ENCODE results near the gene ANKRD13A.
A peak's percentile ranks its signal among the peaks of the same experiment; 100 is the strongest.
"Not testable (repeated sequence)": the region's sequence is repeated elsewhere in the genome, so short reads cannot be mapped to it uniquely, and the experiment has no call there.

Gene ANKRD13A

DNA sequence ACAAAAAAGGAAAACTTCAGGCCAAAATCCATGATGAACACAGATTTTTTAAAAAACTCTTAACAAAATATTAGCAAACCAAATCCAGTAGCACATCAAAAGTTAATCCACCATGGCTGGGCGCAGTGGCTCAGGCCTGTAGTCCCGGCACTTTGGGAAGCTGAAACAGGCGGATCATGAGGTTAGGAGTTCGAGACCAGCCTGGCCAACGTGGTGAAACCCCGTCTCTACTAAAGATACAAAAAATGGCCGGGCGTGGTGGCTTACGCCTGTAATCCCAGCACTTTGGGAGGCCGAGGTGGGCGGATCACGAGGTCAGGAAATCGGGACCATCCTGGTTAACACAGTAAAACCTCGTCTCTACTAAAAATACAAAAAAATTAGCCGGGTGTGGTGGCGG is 13.0 kb upstream of the ANKRD13A start:
- not testable (repeated sequence) for DNase-seq

DNA sequence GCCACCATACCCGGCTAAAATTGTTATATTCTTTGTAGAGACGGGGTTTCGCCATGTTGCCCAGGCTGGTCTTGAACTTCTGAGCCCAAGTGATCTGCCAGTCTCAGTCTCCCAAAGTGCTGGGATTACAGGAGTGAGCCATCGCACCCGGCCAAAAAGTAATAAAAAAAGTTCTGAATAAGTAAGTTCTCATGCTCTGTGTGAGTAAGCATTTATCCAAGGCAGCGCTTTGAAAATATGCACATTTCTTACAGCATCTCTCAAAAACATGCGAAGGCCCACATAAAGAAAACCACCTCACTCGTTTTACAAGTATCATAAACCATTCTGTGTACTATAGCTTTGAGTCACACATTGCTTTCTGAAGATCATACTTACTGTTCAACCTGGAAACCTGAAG is 11.6 kb upstream of the ANKRD13A start:
- peak; percentile 26 for DNase-seq

DNA sequence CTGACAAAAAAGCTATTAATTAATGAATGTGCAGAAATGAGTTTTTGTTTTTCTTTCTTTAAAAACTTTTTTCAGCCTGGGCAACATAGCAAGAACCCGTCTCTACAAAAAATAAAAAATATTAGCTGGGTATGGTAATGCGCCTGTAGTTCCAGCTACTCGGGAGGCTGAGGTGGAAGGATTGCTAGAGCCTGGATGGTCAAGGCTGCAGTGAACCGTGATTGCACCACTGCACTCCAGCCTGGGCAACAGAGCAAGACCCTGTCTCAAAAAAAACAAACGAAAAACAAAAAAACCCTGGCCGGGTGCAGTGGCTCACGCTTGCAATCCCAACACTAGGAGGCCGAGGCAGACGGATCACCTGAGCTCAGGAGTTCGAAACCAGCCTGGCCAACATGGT is 11.0 kb upstream of the ANKRD13A start:
- no peak for DNase-seq

DNA sequence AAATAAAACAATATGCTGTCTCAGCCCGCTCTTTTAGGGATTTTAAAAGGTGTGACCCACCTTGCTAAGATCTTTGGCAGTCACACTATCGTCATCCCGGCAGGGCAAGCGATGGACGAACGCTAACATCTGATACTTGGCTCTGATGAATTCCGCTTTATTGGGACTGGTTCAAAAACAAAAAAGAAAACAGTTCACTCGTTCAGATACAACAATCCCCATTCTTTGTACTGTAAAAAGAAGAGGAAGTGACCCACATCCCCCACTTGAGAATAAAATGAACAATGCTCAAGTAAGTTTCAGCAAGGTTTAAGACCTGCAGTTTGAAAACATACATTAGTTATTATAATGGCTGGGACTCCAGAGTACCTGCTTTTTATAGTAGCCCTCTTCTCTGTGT is 10.3 kb upstream of the ANKRD13A start:
- no peak for DNase-seq

DNA sequence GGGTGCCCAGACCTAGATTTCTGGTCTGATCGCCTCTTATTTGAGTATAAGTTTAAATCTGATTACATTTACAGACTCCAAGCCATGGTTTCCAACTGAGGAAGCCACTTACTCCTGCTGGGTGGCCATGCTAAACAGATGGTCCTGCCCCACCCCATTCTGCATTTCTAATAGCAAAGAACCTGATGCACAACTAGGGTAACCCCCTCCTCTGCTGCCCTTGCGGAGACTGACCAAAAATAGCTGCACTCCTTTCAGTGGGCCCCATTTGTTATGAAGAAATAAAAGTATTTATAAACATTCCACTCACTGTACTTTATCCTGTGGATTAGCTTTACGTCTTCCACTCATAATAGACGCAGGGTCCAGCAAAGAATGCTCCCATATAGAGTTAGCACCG is 9.8 kb upstream of the ANKRD13A start:
- no peak for DNase-seq

DNA sequence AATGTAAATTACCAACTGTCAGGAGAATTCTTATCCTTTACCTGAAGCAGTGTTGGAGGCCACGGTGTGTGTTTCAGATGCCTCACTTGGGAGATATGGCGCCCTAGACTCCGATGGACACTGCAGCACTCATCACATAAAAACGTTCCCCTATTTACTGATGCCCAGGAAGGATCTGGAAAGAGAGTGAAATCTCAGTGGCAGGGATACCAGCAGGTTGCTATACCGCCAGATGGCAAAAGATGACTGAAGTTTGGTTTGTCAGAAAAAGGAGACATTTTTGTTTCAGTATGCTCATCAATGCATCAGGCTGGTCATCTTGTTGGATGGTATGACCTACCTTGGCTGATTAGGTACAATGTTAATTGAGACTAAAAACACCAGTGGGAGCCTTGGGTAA is 7.6 kb upstream of the ANKRD13A start:
- DNase-seq = no peak

DNA sequence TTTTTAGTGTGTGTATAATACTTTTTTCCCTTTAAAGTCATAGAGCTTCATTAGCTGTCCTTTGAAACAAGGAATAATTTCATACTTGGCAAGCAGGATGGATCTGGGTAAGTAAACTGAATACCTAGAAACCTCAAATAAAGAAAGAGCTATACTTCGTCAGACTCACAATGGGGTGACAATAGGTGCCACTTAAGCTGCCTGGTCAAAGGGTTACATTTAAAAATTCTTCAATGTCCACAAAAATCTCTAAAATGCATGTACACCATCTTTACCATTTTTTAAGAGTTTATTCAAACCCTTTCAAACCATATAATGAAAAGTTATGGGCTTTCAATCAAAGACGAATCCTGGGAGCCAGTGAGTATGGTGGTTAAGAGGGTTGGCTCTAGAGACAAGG is 6.1 kb upstream of the ANKRD13A start:
- no peak for DNase-seq

DNA sequence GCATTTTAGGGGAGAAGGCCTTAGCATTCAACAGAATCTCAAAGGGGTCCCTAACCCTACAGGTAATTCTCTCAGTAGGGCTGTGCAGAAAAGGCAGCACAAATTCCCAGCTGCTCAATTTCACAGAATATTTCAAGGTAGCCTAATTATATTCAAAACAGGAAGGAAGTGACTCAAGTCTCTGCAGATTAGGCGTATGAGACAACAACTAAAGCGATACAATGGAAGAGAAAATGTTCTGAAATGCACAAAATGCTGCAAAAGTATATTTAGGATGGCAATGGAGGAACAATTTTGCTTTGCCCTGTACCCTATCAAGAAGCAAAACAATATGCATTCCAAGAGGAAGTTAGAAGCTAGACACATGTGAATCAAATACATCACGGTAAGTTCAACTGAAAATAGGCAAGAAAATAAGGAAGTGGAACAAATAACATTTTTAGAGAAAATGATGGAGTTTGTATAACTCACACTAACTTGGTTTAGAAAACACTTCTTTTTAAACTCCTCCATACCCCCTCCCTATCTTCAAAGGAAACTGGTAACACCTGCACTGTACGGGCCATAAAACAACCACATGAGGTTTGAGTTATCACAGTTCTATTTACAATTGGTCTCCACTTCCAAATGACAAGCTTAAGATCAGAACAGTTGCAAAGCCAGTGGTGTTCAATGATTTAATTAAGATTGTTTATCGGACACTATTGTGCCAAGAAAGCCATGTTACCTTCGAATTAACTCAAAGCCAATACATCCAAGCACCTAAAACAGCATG is 4.6 kb upstream of the ANKRD13A start:
- DNase-seq = no peak

DNA sequence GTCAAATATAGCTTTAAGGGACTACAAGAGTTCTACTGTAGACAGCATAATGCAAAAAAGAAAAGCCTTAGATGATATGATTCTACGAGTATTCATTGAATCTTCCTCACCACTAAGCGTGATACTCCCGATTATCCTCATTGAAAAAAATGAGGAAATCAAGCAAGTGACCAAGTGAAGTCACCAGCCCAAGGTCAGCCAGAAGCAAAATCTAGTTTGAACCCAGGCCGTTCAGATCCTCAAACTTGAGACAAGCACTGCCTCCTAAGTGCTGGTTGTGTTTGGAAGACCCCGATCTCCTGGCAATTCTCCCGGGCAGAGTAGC is 3.9 kb upstream of the ANKRD13A start:
- DNase-seq = no peak

DNA sequence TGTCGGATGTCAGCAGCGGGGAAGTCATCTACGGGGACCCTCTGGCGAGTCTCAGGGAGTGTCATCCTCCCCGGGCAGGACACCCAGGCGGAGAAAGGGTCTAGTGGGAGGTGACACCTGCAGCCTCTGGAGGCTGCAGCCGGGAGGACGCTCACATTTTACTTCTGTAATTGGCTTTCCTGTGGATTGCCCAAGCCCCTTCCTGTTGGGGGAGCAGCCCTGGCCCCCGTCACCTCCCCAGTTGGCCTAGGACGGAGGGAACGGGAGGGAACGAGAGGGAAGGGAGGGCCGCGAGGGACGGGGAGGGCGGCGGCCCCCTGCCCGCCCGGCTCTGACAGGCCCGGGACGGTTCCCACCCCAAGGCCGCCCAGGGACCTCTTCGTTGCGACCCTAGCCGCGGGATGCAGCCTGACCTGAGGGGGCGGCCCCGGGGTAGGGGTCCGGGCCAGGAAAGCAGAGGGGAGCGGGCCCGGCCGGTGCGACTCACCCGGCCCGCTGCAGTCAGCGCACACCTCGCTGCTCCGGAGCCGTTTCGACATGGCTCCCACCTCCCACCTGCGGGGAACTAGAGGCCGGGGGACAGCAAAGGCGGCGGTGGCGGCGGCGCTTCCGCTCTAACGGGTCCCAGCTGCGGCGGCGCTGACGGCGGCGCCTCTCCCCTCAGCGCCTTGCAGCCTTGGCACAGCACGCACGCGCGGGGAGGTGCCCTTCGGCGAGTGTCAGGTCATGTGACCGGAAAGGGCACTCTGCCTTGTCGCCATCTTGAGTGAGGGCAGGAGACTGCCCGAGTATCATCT is 3.3 kb upstream of the ANKRD13A start, which contains the start of gene GIT2:
GIT2 (minus strand) TSS at position 683 of the 797 bp plus-strand sequence; CDS start at position 539, 144 bp downstream.
- DNase-seq = peak; percentile 95

DNA sequence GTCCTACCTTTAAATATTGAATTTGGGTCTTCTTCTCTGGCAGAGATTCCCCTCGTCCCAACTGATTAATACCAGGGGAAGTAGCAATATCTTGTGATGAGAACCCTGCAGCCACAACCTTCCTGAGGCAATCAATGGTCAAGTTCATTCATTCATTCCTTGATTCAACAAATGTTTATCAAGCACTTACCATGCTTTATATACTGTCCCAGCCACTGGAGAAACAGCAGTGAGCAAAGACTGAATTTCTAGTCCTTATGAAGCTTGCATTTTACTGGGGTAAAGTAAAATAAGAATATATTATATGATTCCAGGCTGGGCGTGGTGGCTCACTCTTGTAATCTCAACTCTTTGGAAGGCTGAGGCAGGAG is 2.8 kb upstream of the ANKRD13A start:
- no peak for DNase-seq

DNA sequence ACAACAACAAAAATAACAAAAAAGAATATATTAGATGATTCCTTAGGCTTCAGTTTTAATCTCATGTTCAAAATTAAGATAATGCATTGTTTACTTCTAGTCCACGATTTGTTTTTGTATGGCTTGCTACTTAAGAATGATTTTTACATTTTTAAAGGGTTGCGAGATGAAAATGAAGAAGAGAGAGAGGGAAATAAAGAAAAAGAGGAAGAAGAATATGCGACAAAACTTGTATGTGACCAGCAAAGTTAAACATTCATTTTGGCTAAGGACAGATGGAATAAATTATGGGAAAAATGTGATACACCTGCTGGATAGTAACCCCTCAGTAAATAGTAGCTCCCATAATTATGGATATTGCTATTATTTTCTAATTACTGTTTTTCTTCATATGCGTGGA is 1.8 kb upstream of the ANKRD13A start:
- DNase-seq = no peak

DNA sequence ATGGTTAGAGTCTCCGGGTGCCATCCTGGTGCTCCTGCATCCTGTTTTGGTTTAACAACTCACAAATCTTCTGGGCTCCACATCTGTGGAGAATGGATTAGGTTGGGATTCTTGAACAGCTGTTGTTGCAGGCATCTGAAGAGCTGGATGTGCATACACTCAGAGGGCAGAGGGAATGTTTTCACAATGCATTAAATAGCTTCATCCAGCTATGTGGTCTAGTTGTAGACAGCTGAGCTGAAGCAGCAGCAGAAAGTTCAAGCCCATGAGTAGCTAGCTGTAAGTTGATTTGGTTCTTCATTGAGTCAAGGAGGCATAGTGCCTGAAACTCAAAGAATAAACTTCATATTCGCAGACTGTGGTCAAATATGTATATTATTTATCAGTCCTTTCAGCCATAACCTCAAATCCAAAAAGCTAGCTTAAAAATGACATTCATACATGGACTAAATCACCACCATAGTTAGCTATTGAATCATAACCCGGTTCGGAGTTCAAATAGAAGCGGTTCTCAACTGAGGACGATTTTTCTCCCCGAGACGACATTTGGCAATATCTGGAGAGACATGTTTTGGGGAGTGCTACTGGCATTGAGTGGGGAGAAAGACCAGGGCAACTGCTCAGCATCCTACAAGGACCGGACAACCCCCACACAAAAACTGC is 858 bp upstream of the ANKRD13A start:
- DNase-seq = no peak

DNA sequence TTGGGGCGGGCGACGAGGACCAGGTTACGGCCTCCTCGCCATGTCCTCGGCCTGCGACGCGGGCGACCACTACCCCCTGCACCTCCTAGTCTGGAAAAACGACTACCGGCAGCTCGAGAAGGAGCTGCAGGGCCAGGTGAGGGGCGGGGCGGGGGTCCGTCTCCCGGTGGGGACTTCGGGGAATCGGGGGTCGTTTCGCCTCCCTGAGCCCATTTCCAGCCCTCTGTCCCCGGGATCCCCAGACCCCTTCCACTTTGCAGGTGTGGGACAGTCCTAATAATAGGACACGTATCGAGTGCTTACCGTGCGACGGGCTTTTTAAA is 380 bp downstream of the ANKRD13A start:
- DNase-seq = no peak

DNA sequence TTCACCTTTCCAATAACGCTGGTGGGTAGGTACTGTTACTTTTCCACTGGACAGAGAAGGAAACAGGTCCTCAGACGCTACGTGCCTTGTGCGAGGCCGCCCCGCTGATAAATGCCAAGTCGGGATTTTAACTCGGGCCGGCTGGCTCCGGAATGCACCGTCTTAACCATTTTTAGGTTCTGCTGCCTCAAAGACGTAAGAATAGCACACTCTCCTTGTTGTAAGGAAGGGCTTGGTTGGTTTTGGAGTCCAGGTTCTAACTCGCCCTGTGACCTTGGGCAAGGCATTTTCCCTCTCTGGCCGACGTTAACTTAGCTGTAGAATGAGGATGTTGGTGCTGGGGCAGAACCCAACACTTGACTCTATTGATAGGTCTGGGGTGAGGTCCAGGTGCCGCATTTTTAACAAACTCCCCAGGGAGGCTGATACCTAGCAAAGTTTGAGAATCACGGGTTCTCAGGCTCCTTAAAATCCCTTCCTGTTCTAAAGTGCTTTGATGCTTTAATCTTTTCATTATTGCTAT is 814 bp downstream of the ANKRD13A start:
- peak; percentile 24 for DNase-seq

DNA sequence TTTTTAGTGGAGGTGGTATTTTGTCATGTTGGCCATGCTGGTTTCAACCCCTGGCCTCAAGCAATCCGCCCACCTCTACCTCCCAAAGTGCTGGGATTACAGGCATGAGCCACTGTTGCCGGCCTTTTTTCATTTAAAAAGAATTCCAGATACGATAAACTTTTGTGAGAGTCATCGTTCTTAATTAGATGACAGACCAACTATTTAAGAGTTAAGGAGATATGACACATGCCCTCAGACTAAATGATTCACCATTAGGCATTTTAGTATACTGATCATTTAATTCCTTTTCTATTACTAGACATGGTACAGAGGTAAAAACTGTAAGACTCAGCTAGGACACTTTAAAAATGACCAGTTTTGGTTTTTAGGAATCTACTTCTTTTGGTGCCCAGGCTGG is 2.4 kb downstream of the ANKRD13A start:
- no peak for DNase-seq

DNA sequence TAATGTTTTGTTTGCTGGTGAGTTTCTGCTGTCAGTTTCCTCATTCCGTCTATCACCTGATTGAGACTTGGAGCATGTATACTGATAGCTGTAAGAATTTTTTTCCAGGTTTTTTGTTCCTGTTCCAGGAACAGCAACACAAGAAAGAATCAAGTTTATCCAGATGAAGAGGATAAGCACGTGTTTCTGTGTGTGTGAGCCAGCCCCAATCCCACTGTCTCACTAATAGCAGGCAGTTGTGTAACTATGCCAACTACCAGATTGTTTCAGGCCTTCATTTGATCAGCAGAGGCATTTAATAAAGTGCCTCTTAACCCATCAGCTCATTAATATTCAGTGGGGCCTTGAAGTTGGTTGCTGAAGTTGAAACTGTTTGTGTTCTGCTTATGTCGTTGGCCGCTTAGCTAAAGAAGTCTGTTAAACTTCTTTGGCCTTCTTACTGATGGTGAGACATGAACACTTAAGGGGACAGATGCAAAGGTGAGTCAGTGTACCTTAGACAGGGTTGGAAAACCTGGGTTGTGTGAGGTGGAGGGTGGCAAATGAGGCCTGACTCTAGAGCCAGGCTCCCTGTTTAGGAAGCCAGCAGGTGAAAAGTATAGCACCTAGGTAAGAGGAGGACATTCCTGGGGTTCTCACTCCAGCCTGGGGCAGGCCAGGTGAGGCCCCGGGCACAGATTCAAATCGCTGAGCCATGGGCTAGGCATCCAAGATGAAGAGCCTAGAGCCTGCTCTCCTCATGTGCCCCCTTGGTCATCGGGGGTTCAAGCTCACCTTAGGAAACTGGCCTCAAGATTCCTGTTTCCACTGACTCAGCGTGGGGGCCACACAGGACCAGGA is 3.7 kb downstream of the ANKRD13A start:
- DNase-seq = no peak

DNA sequence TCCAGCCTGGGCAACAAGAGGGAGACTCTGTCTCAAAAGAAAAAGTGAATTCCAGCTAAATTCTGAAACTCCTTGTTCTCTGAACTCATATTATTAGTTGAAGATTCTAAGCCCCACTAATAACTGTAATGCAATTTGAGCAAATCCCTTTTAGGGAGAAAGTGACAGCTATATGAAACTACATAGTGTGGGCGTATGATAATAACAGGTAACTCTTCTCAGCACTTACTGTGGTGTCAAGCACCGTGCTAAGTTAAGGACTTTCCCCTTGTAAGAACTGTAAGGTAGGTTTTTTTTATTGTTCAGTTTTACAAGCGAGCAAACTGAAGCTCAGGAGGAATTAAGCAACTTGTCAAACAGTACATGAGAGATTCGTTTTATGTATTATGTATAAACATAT is 5.4 kb downstream of the ANKRD13A start:
- DNase-seq = no peak

DNA sequence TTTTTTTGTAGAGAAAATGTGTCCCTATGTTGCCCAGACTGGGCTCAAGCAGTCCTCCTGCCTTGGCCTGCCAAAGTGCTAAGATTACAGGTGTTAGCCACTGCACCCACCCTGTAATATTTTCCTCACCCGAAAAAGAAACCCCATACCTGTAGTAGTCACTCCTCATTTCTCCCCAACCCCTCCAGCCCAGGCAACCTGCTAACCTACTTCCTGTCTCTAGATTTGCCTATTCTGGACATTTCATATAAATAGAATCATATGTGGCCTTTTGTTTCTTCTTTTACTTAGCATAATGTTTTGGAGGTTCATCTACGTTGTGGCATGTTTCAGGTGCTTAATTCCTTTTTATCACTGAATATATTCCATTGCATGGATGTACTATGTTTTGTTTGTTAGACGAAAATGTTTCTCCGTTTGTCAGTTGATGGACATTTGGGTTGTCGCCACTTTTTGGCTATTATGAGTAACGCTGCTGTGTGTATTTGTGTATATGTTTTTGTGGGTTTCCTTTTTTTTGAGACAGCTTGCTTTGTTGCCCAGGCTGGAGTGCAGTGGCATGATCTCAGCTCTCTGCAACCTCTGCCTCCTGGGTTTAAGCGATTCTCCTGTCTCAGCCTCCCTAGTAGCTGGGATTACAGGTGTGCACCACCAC is 6.2 kb downstream of the ANKRD13A start:
- peak; percentile 24 for DNase-seq

DNA sequence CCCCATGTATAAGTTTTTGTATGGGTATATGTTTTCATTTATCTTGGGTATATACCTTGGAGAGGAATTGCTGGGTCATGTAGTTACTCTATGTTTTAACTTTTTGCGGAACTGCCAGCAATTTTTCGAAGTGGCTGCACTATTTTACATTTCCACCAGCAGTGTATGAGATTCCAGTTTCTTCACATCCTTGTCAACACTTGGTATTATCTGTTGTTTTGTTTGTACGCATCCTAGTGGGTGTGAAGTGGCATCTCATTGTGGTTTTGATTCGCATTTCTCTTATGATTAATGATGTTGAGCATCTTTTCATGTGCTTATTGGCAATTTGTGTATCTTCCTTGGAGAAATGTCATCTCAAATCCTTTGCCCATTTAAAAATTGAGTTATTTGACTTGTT is 6.9 kb downstream of the ANKRD13A start:
- DNase-seq = no peak

DNA sequence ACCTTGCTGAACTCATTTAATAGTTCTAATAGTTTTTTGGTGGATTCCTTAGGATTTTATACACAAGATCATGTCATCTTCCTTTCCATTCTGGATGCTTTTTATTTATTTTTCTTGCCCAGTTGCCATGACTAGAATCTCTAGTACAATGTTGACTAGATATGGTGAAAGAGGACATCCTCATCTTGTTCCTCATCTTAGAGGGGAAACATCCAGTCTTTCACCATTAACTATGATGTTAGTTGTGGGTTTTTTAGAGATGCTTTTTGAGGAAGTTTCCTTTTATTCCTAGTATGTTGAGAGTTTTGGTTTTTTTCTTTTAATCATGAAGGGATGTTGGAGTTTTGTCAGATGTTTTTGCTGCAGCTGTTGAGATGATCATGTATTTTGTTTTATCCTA is 8.7 kb downstream of the ANKRD13A start:
- DNase-seq = no peak

DNA sequence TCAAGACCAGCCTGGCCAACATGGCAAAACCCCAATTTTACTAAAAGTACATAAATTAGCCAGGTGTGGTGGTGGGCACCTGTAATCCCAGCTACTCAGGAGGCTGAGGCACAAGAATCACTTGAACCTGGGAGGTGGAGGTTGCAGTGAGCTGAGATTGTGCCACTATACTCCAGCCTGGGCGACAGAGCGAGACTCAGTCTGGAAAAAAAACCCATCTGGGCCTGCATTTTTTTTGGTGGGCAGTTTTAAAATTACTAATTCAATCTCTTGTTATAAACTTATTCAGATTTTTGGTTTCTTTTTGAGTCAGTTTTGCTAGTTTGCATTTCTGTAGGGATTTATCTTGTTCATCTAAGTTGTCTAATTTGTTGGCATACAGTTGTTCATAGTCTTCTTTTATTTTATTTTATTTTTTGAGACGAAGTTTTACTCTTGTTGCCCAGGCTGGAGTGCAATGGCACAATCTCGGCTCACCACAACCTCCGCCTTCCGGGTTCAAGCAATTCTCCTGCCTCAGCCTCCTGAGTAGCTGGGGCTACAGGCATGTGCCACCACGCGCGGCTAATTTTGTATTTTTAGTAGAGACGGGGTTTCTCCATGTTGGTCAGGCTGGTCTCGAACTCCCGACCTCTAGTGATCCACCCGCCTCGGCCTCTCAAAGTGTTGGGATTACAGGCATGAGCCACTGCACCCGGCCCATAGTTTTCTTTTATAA is 9.6 kb downstream of the ANKRD13A start:
- DNase-seq = peak; percentile 34

Data from activated naive CD4-positive, alpha-beta T cell treated with Interleukin-2 at 50 U/mL for 16 hours (primary cell).